GM12865 (cell line): Measurements from ENCODE around the gene PPFIA2.

Experiments
- DNase-seq: peaks from one replicate; pipeline ENCODE4 v3.0.0; 2010; ENCODE audit warnings: low read depth
- H3K4me3 ChIP-seq: 2 replicates; pipeline ENCODE4 v1.5.1; 2011; ENCODE audit warnings: mild to moderate bottlenecking, low read depth, low read length, control low read depth
- TF ChIP-seq, protein P1 (sequence below): IDR thresholded peaks from 2 replicates; pipeline ENCODE4 v1.5.1; 2011; ENCODE audit warnings: low read length, control low read depth, low read depth, inconsistent platforms; ENCODE audit not compliant: insufficient read depth; ENCODE audit errors: missing control alignments

PPFIA2 gene

DNA sequence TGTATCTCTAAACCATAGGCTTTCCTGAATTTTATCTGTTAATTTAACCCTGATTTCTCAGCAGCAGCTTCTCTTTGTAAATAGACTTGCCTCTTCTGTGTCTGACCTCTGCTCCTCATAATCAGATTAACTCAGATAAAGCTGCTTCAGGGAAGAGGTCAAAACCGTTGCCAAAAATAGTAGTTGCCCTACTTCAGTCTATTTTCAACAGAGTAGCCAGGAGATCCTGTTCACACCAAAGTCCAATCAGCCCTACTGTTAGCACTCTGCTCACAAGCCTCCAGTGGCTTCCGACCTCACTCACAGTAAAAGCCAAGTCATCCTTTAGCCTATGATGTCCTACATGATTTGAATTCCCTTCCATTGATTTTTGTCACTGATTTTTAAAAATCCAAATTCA, 258.4 kb downstream of the PPFIA2 start:
- no peak for DNase-seq
- TF ChIP-seq, protein P1, sequence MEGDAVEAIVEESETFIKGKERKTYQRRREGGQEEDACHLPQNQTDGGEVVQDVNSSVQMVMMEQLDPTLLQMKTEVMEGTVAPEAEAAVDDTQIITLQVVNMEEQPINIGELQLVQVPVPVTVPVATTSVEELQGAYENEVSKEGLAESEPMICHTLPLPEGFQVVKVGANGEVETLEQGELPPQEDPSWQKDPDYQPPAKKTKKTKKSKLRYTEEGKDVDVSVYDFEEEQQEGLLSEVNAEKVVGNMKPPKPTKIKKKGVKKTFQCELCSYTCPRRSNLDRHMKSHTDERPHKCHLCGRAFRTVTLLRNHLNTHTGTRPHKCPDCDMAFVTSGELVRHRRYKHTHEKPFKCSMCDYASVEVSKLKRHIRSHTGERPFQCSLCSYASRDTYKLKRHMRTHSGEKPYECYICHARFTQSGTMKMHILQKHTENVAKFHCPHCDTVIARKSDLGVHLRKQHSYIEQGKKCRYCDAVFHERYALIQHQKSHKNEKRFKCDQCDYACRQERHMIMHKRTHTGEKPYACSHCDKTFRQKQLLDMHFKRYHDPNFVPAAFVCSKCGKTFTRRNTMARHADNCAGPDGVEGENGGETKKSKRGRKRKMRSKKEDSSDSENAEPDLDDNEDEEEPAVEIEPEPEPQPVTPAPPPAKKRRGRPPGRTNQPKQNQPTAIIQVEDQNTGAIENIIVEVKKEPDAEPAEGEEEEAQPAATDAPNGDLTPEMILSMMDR = no peak
- H3K4me3 ChIP-seq = no peak overlapping the region

DNA sequence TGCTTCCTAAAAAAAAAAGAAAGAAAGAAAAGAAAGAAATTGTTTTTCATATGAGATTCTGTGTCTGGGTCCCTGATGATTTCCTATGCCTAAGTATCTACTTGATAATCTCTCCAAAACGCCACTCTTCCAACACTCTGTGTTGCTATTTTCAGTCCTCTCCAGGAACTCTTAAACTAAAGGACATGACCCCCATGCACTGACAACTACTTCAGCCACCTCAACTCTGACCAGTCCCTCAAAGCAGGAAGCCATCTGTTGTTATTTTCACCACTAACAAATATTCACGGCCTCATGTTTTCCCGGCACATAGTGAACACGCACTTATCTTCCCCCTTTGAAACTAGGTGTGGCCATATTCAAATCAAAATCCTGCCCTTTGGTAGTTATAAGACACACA, 259.3 kb downstream of the PPFIA2 start:
- TF ChIP-seq, protein P1 = no peak
- H3K4me3 ChIP-seq = no peak overlapping the region
- DNase-seq = no peak

DNA sequence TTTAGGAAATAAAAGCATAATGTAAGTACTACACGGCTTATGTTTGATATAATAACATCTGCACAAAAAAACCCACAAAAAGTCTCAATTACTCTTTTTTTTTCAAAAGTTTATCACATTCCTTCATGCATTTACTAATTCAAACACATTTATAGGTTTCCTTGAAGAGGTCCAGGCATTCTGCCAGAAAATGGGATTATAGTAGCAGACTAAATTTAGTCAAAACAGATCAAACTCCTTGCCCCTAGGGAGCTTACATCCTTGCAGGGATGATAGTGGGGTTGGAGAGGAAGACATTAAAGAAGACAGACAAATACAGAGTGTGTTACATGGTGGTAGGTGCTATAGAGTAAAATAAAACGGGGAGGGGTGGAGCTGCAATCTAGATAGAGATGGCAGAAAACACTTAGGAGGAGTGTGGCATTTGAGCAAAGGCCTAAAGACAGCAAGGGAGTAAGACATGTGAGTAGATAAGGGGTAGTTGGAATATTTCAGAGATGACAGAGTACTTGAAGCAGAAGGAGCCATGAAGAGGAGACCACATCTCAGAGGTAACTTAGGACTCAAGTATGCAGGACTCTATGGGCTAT, 266.9 kb downstream of the PPFIA2 start:
- H3K4me3 ChIP-seq = no peak overlapping the region
- TF ChIP-seq, protein P1 = no peak
- DNase-seq = no peak

DNA sequence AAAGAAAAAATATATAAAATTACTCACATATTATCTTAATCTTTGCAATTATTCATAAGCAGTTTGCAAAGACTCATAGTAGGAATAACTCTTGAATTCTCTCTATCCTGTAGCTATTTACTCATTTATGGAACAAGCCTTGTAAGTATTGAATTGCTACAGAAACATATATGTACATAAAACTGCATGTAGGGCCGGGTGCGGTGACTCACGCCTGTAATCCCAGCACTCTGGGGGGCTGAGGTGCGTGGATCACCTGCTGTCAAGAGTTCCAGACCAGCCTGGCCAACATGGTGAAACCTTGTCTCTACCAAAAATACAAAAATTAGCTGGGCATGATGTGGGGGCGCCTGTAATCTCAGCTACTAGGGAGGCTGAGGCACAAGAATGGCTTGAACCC, 286.2 kb downstream of the PPFIA2 start:
- H3K4me3 ChIP-seq = no peak overlapping the region
- no peak for DNase-seq
- TF ChIP-seq, protein P1 = no peak

DNA sequence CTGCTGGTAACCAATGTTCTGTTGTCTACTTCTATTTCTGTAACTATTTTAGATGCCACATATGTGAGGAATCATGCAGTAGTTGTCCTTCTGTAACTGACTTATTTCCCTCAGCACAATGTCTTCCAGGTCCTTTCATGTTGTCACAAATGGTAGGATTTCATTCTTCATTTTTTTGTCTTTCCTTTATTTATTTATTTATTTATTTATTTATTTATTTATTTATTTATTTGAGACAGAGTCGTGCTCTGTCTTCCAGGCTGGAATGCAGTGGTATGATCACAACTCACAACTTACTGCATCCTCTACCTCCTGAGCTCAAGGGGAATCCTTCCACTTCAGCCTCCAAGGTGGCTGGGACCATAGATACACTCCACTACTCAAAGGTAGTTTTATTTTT, 288.2 kb downstream of the PPFIA2 start:
- DNase-seq = no peak
- TF ChIP-seq, protein P1 = no peak
- no peak overlapping the region for H3K4me3 ChIP-seq

DNA sequence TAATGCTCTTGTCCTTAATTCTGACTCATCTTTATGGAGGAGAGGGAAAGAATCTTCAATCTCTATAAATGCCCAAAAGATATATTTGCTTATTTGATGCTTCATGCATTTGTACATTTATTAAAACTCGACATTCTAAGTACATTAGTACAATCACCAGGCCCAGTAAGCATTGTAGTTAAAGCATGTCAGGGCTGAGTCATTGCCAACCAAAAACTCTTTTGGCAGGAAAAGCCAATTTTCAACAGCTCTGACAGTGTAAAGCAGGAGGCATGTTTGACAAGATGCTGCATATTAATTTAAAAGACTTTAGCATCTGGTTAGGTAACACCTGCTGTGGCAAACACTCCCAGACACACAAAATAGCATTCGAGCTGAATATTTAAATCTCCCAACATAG, 290.9 kb downstream of the PPFIA2 start:
- no peak overlapping the region for H3K4me3 ChIP-seq
- TF ChIP-seq, protein P1 = no peak
- no peak for DNase-seq

DNA sequence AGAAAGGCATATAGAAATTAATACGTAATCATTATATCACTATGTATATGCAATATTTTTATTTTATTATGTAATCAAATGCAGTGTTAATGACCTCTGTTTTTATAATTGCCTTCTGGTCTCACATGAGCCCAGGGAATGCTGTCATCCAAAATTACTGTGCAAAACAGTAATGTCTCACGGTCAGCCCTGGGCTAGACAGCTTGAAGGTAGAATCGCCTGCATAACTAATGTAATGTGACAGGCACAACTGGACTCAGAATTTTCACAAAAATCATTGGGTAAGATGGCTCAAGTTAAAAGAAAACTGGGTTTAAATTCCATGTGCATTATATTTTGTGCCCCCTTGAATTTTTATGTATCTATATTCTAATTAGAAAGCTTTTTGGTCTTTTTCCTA, 293.3 kb downstream of the PPFIA2 start:
- TF ChIP-seq, protein P1 = no peak
- no peak overlapping the region for H3K4me3 ChIP-seq
- no peak for DNase-seq
